ENCODE measurements around the gene PPARA.
"Not testable (repeated sequence)": the region's sequence is repeated elsewhere in the genome, so short reads cannot be mapped to it uniquely, and the experiment has no call there.

The PPARA gene

GRCh38 chr22:46129390-46130041 lies 20.8 kb upstream of the PPARA start:
- DNase-seq (ENCODE audit: low spot score): no peak
- Histone ChIP-seq H3K4me1 (ENCODE audit: control insufficient read depth in 2 of 2, insufficient read depth in 1 of 2, low read depth in 1 of 2, low read length in 2 of 2) (no peaks in the 10 kb centered on the region), H3K79me1 (ENCODE audit: low read depth, low read length) (peaks cover 2% of the 10 kb centered on the region), H3K27me3 (ENCODE audit: control insufficient read depth in 3 of 3, insufficient read depth in 3 of 3, low read depth in 1 of 3, low read length in 3 of 3) (peaks cover 0 to 34% (median 0%) of the 10 kb centered on the region in 3 experiments), H3K27ac (replicated peaks; ENCODE audit: low read length) (no peak overlapping the region), H3K36me3 (replicated peaks in 1 of 2; ENCODE audit: control insufficient read depth in 2 of 2, insufficient read depth in 2 of 2, low read length in 2 of 2) (no peaks in the 10 kb centered on the region), H2AK5ac (ENCODE audit: low read depth, low read length) (peak overlapping the region; percentile 70), H4K91ac (ENCODE audit: low read depth, low read length, poor library complexity) (no peak overlapping the region), H2AFZ (ENCODE audit: low read length) (peak overlapping the region; percentile 43), H3K4ac (ENCODE audit: low read length) (no peak overlapping the region), H3K14ac (ENCODE audit: low read length) (peak overlapping the region; percentile 89), H2BK5ac (ENCODE audit: low read length) (peak overlapping the region; percentile 53), H2BK12ac (ENCODE audit: low read length) (peak overlapping the region; percentile 2), H3K4me2 (ENCODE audit: insufficient read depth, low read length, poor library complexity, severe bottlenecking) (no peak overlapping the region), H3K23ac (ENCODE audit: low read depth, low read length, poor library complexity) (peak overlapping the region; percentile 85), H3K9me3 (replicated peaks in 1 of 2; ENCODE audit: control insufficient read depth in 2 of 2, insufficient read depth in 1 of 2, low read depth in 1 of 2, low read length in 2 of 2) (no peaks in the 10 kb centered on the region), H3K4me3 (ENCODE audit: low read length in 2 of 2) (no peak overlapping the region), H4K8ac (ENCODE audit: low read depth, low read length) (peak overlapping the region; percentile 43), H2BK15ac (ENCODE audit: low read length) (no peak overlapping the region), H2BK120ac (ENCODE audit: low read depth, low read length) (peak overlapping the region; percentile 72), H3K18ac (ENCODE audit: low read length) (peak overlapping the region; percentile 71), H3K9ac (ENCODE audit: low read depth, low read length, poor library complexity) (no peak overlapping the region)
- no CpG with 5 or more reads among the region's 26 CpGs for WGBS, 2 donors (ENCODE audit: extremely low coverage in 2 of 2, insufficient read length in 2 of 2, insufficient replicate concordance in 1 of 2)

- Histone ChIP-seq H2AFZ (ENCODE audit: low read length) (no peak overlapping the region), H3K4ac (ENCODE audit: low read length) (no peak overlapping the region), H2BK12ac (ENCODE audit: low read length) (no peak overlapping the region), H3K36me3 (replicated peaks in 1 of 2; ENCODE audit: control insufficient read depth in 2 of 2, insufficient read depth in 2 of 2, low read length in 2 of 2) (no peaks in the 10 kb centered on the region), H3K14ac (ENCODE audit: low read length) (no peak overlapping the region), H3K9ac (ENCODE audit: low read depth, low read length, poor library complexity) (no peak overlapping the region), H2BK120ac (ENCODE audit: low read depth, low read length) (no peak overlapping the region), H2BK15ac (ENCODE audit: low read length) (no peak overlapping the region), H3K27ac (replicated peaks; ENCODE audit: low read length) (no peak overlapping the region), H3K4me3 (ENCODE audit: low read length in 2 of 2) (no peak overlapping the region), H2AK5ac (ENCODE audit: low read depth, low read length) (no peak overlapping the region), H2BK5ac (ENCODE audit: low read length) (no peak overlapping the region), H3K27me3 (ENCODE audit: control insufficient read depth in 3 of 3, insufficient read depth in 3 of 3, low read depth in 1 of 3, low read length in 3 of 3) (peaks cover 0 to 27% (median 0%) of the 10 kb centered on the region in 3 experiments), H4K91ac (ENCODE audit: low read depth, low read length, poor library complexity) (no peak overlapping the region), H3K9me3 (replicated peaks in 1 of 2; ENCODE audit: control insufficient read depth in 2 of 2, insufficient read depth in 1 of 2, low read depth in 1 of 2, low read length in 2 of 2) (no peaks in the 10 kb centered on the region), H3K4me2 (ENCODE audit: insufficient read depth, low read length, poor library complexity, severe bottlenecking) (no peak overlapping the region), H3K23ac (ENCODE audit: low read depth, low read length, poor library complexity) (no peak overlapping the region), H4K8ac (ENCODE audit: low read depth, low read length) (no peak overlapping the region), H3K79me1 (ENCODE audit: low read depth, low read length) (peaks cover 2% of the 10 kb centered on the region), H3K18ac (ENCODE audit: low read length) (peak overlapping the region; percentile 31), H3K4me1 (ENCODE audit: control insufficient read depth in 2 of 2, insufficient read depth in 1 of 2, low read depth in 1 of 2, low read length in 2 of 2) (peaks cover 0 to 5% of the 10 kb centered on the region in 2 donors)
- no peak for DNase-seq (ENCODE audit: low spot score)
- no CpG with 5 or more reads among the region's 13 CpGs for WGBS, 2 donors (ENCODE audit: extremely low coverage in 2 of 2, insufficient read length in 2 of 2, insufficient replicate concordance in 1 of 2)
Observed at GRCh38 chr22:46131151-46131587, 19.2 kb upstream of the PPARA start.

GRCh38 chr22:46132193-46132829 lies 18.0 kb upstream of the PPARA start:
- Histone ChIP-seq H2BK5ac (ENCODE audit: low read length) (peak overlapping the region; percentile 24), H3K27me3 (ENCODE audit: control insufficient read depth in 3 of 3, insufficient read depth in 3 of 3, low read depth in 1 of 3, low read length in 3 of 3) (peaks cover 0 to 27% (median 0%) of the 10 kb centered on the region in 3 experiments), H2AK5ac (ENCODE audit: low read depth, low read length) (peak overlapping the region; percentile 71), H3K4me1 (ENCODE audit: control insufficient read depth in 2 of 2, insufficient read depth in 1 of 2, low read depth in 1 of 2, low read length in 2 of 2) (peaks cover 0 to 17% of the 10 kb centered on the region in 2 donors)
- not testable (repeated sequence) for H2BK12ac ChIP-seq (ENCODE audit: low read length); H3K4me3 ChIP-seq (ENCODE audit: low read length in 2 of 2); H3K36me3 ChIP-seq (replicated peaks in 1 of 2; ENCODE audit: control insufficient read depth in 2 of 2, insufficient read depth in 2 of 2, low read length in 2 of 2); H3K4me2 ChIP-seq (ENCODE audit: insufficient read depth, low read length, poor library complexity, severe bottlenecking); H4K8ac ChIP-seq (ENCODE audit: low read depth, low read length); H3K14ac ChIP-seq (ENCODE audit: low read length); H2BK120ac ChIP-seq (ENCODE audit: low read depth, low read length); H2AFZ ChIP-seq (ENCODE audit: low read length); H4K91ac ChIP-seq (ENCODE audit: low read depth, low read length, poor library complexity); H3K9ac ChIP-seq (ENCODE audit: low read depth, low read length, poor library complexity); H2BK15ac ChIP-seq (ENCODE audit: low read length); H3K9me3 ChIP-seq (replicated peaks in 1 of 2; ENCODE audit: control insufficient read depth in 2 of 2, insufficient read depth in 1 of 2, low read depth in 1 of 2, low read length in 2 of 2); DNase-seq (ENCODE audit: low spot score); H3K79me1 ChIP-seq (ENCODE audit: low read depth, low read length); H3K4ac ChIP-seq (ENCODE audit: low read length); H3K23ac ChIP-seq (ENCODE audit: low read depth, low read length, poor library complexity); H3K27ac ChIP-seq (replicated peaks; ENCODE audit: low read length); H3K18ac ChIP-seq (ENCODE audit: low read length)
- no CpG with 5 or more reads among the region's 12 CpGs for WGBS, 2 donors (ENCODE audit: extremely low coverage in 2 of 2, insufficient read length in 2 of 2, insufficient replicate concordance in 1 of 2)

- DNase-seq (ENCODE audit: low spot score): no peak
- Histone ChIP-seq H3K27ac (replicated peaks; ENCODE audit: low read length) (no peak overlapping the region), H3K14ac (ENCODE audit: low read length) (peak overlapping the region; percentile 75), H3K4ac (ENCODE audit: low read length) (no peak overlapping the region), H3K9ac (ENCODE audit: low read depth, low read length, poor library complexity) (no peak overlapping the region), H2BK12ac (ENCODE audit: low read length) (no peak overlapping the region), H2AK5ac (ENCODE audit: low read depth, low read length) (peak overlapping the region; percentile 71), H4K91ac (ENCODE audit: low read depth, low read length, poor library complexity) (no peak overlapping the region), H3K4me2 (ENCODE audit: insufficient read depth, low read length, poor library complexity, severe bottlenecking) (no peak overlapping the region), H4K8ac (ENCODE audit: low read depth, low read length) (no peak overlapping the region), H3K36me3 (replicated peaks in 1 of 2; ENCODE audit: control insufficient read depth in 2 of 2, insufficient read depth in 2 of 2, low read length in 2 of 2) (no peaks in the 10 kb centered on the region), H3K9me3 (replicated peaks in 1 of 2; ENCODE audit: control insufficient read depth in 2 of 2, insufficient read depth in 1 of 2, low read depth in 1 of 2, low read length in 2 of 2) (no peaks in the 10 kb centered on the region), H2AFZ (ENCODE audit: low read length) (no peak overlapping the region), H3K27me3 (ENCODE audit: control insufficient read depth in 3 of 3, insufficient read depth in 3 of 3, low read depth in 1 of 3, low read length in 3 of 3) (peaks cover 0 to 23% (median 0%) of the 10 kb centered on the region in 3 experiments), H3K79me1 (ENCODE audit: low read depth, low read length) (peaks cover 2% of the 10 kb centered on the region), H2BK15ac (ENCODE audit: low read length) (no peak overlapping the region), H2BK120ac (ENCODE audit: low read depth, low read length) (no peak overlapping the region), H2BK5ac (ENCODE audit: low read length) (no peak overlapping the region), H3K4me3 (ENCODE audit: low read length in 2 of 2) (no peak overlapping the region), H3K23ac (ENCODE audit: low read depth, low read length, poor library complexity) (no peak overlapping the region), H3K18ac (ENCODE audit: low read length) (peak overlapping the region; percentile 53), H3K4me1 (ENCODE audit: control insufficient read depth in 2 of 2, insufficient read depth in 1 of 2, low read depth in 1 of 2, low read length in 2 of 2) (peaks cover 0 to 17% of the 10 kb centered on the region in 2 donors)
- WGBS, 2 donors (ENCODE audit: extremely low coverage in 2 of 2, insufficient read length in 2 of 2, insufficient replicate concordance in 1 of 2): no CpG with 5 or more reads among the region's 19 CpGs
Observed at GRCh38 chr22:46132830-46133587, 17.3 kb upstream of the PPARA start.
